SH-SY5Y (cell line): ENCODE results near the gene NKD2.

Source experiments
- GATA2 ChIP-seq: IDR thresholded peaks from 2 replicates; pipeline ENCODE4 v1.6.1; 2011; ENCODE audit warnings: mild to moderate bottlenecking, low read depth, low read length
- GATA3 ChIP-seq: IDR thresholded peaks from 2 replicates; pipeline ENCODE4 v1.6.1; 2011; ENCODE audit warnings: low read depth, mild to moderate bottlenecking, low read length, moderate library complexity

GRCh38 chr5:1013238-1013947 lies 4.8 kb downstream of the NKD2 start:
- TF ChIP-seq GATA2 (no peak), GATA3 (no peak)
